ENCODE data around the gene PWWP2B.

The PWWP2B gene

DNA sequence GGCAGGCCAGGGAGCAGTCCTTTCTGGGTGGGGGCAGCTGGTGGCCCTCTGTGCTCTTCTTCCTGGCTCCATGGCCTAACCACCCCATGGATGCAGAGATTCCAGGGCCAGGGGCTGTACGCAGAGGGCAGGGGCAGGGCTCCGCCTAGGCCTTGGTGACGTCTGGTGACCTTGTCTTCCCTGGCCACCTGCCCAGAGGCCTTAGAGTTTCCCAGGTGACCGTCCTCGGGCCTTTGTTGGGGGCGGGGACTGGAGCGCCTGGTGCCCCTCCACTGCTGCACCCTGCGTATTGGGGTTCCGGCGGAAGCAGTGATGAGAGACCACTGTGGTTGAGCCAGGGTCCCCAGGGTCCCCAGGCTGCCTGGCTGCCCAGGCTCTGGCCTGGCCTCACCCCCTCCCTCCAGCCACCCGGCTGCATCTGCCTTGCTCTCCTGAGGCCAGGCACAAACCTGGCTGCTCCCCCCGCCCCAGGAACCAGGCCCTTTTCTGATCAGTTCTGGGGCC, 10.3 kb downstream of the PWWP2B start:
- DNase-seq (ENCODE audit: low spot score): no peak

DNA sequence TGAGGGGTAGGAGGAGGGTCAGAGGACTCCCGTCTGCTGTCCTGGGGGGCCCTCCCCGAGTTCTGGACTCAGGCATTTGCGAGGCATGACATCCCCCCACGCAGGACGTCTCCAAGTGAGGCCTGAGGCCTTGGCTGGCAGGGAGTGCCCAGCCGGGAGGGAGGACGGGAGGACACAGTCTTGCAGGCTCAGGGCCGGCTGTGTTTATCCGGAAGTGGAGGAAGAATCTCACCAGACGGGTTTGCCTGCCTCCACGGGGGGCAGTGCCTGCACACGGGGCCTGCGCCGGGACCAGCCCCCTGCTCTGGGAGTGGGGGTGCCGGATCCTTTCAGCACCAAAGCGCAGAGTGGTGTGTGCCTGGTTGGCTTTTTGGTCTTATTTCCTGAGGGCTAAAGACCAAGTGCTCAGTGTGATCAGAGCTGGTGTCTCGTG, 10.9 kb downstream of the PWWP2B start:
- DNase-seq (ENCODE audit: low spot score): peak; percentile 62

DNA sequence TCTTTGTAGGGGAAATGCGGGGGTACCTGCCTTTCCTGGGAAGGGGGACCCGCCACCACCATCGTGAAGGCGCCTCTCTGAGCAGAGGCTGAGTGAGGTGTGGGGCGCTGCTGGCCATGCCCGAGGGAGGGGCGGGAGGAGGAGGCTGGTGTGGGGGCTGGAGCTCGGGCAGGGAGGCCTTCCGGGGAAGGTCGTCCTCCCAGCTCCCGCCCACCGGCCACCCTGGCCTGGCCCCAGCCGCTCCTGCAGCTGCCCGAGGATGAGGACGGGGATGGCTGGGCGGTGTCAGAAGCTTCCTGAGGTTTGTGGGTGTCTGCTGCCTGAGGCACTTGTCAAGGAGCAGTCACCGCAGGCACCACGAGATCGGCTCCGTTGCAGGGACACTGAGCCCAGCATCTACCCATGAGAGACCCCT, 11.4 kb downstream of the PWWP2B start:
- DNase-seq (ENCODE audit: low spot score): no peak

DNA sequence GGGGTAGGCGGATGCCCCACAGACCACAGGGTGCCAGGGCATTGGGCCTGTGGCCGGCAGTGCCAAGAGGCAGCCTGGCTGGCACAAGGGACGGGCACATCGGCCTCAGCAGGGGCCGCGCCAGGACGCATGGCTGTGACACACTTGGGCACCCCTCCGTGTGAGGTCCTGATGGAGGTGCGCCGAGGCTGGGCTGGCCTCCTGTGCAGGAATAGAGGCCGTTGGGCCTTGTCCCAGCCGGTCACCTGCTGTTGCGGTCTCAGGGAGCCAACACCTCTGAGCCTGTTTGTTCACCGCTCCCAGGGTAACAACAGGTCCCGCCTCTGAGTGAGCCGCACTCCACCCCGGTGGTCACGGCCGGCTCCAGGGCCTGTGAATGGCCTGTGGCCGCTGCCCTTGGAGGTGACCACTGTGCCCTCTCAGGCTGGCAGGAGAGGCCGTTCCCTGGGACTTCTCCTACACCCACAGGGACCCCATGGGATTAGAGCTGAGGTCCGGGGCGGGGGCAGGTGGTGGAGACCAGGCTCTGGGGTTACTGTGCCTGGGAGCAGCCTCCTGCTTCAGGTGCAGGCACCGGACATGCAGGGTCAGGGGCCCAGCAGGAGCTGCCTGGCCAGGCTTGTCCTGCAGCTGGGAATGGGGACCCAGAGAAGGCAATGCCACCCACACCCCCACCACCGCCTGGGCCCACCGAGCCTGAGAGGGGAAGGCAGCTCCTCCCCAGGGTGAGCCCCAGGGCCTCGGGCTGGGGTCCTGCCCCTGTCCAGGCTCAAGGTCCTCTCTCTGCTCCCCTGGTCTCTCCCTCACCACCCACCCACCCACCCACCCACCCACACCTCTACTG, 12.0 kb downstream of the PWWP2B start:
- no peak for DNase-seq (ENCODE audit: low spot score)

DNA sequence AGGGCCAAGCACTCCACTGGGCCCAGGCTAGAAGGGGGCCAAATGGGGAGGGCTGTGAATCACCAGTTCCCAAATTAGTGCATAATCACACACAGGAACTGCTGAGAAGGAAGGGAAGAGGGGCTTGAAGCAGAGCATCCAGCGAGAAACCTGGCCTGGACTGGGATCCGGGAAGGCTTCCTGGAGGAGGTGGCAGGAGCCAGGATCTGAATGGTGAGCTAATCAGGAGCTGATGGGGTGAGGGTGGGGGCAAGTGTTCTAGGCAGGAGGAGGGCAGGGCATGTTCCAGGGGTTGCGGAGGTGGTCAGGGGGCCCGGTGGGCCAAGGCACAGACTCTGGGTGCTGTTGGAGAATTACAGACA, 12.6 kb downstream of the PWWP2B start:
- no peak for DNase-seq (ENCODE audit: low spot score)

DNA sequence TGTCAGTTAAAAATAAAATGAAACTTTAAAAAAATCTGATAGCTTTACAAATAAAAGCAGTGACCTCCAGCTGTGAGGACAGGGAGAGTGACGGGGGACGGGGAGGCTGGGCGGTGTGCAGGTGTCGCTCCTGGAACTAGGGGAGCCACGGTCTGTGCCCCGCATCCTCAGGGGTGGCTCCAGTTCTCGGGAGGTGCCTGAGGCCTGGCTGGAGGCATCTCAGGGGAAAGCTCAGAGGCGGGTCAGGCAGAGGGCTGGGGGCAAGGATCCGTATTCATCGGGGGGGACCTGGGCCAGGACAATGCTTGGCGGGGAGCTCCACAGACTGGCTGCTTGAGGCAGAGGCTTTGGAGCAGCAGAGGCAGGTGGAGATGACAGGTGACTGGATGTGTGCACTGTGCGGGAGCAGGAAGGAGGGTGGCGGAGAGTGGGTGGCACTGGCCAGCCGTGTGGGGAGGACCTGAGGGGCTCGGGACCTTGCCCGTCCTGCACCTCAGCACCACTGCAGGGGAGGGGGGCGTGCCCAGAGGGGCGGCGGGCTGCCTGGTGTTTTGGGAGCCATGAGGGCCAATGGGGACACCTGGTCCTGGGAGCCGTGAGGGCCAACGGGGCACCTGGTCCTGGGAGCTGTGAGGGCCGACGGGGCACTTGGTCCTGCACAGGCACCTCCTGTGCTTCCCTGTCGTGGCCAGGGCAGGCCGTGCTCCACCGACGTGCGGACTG, 13.2 kb downstream of the PWWP2B start:
- no peak for DNase-seq (ENCODE audit: low spot score)

DNA sequence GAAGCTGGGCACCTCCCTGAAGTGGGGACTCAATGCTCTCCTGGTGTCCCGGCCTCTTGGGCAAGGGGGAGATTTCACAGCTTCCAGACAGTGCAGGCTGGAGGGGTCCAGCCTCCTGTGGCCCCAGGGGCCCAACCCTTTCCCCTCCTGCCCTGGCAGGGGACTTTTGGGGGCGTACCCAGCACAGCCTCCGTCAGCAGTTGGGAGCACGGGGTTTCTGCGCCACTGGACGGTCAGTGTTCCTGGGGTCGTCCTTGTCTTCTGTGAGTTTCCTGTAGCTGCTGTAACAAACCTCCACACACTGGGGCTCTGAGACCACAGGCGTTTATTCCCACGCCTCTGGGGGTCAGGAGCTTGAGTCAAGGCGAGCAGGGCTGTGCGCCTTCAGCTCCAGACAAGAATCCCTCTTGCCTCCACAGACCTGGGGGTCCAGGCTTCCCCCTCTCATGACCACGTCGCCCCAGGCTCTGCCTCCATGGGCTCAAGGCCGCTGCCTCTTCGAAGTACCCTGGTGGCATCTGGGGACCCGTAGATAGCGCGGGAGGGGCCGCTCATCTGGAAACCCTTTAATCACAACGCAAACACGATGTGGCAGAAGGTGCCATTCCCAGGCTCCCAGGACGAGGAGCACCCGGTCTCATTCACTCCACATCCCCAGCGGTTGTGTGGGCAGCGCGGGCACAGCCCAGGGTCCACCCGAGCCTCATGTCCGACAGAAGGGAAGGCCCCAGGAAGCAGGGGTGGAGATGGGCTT, 14.0 kb downstream of the PWWP2B start:
- DNase-seq (ENCODE audit: low spot score): no peak

DNA sequence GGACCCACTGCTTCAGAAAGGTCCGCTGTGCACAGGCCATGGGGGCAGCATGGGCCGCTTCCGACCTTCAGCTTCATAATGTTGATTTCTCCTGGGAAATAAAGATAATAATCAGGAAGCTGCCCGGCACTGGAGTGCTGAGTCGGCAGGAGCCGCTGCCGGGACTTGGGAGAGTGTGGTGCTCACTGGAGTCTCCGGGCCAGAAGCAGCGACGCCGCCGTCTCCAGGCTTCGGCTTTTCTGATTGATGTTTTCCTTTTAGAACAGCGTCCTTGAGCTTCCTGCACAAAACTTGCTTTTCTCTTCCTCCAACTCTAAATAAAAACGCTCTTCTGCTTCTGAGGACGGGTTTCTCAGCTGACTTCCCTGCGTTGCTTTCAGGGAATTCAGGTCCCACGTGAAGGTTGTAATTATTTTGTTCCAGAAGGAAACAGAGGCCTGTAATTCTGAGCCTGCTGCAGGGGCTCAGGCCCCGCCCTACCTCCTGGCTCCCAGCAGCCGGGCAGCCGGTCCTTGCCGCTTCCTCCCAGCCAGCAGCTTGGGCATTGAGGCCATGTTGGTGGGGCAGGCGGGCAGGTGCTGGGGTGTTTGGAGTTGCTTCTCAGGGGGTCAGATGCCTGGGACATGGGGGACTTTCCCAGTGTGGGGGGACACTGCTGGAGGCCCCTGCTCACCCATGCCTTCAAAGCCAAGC, 14.7 kb downstream of the PWWP2B start:
- DNase-seq (ENCODE audit: low spot score): no peak

DNA sequence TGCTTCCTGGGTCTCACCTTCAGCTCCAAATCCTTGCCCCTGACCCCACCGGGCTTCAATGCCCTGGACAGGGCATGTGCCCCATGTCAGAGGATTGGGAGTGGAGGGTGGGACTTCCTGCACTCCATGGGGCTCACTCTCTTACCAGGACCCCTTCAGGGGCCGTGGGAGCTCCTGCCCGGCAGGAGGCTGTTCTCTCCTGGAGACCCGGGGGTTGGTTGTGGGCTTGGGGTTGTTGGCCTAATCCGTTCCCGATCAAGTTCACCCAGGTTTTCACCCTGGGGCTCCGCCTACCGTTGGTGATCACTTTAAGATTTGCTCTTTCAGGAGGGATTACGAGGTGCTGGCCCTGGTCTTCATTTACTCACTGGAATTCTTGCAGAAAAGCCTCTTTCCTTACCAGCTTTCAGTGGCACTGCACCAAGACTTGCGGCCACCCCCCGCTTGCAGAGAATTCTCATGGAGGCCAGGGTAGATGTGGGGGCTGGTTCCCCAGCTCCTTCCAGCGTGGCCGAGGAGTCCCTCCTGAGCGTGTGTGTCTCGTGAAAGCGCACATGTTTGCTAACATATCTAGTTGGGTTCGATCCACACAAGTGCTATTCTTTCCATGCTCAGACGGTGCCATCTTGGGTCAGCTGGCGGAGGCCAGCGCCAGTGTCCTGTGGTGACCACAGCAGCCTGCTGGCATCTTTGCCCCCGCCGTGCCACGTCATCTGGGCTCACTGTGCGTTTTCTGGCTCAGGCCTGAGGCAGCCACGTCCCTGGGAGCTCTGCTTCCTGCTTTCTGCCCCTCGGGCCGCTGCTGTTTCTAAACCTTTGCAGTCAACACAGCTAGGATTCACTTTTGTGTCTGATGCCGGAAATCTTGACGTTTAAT, 15.6 kb downstream of the PWWP2B start:
- DNase-seq (ENCODE audit: low spot score): no peak

DNA sequence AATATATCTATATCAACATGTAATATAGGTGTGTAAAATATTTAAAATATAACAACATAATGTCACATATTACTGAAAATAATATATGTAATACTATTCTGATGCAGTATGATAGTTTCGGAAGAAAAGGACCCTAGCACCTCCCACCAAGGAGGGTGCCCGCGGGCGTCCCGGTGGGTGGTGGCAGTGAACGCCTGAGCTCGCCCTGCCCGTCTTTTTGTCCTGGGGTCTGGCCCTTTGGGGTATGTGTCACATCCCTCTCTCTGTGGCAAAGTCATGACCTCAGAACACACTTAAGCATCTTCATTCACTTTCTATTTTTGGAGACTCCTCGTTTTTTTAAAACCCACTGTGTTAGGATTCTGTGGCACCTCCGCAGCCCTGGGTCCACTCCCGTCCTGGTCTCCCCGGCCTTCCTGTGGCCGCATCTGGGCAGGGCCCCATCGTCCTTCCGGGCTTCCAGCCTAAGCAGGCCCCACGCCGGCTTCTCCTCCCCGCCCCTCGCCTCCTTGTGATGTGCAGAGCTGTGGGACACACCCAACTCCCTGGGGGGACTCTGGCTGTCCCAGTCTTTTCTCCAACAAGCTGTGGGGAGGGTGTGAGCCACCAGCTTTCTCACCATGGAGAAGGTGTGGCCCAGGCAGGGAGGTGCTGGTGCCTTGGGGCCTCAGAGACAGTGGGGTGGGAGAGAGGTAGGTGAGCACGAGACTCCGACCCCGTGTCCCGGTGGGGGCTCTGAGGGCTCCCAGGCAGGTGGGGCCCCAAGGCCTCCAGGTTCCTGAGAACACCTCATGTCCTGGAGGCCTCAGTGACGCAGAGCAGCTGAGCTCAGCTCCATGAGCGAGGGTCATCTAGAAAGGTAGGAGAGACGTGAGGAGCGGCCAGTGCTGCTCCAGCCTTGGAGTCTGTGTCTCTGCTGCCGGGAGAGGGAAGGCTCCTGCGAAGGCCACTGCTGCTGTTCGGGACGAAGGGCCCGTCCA, 16.5 kb downstream of the PWWP2B start:
- DNase-seq (ENCODE audit: low spot score): no peak

DNA sequence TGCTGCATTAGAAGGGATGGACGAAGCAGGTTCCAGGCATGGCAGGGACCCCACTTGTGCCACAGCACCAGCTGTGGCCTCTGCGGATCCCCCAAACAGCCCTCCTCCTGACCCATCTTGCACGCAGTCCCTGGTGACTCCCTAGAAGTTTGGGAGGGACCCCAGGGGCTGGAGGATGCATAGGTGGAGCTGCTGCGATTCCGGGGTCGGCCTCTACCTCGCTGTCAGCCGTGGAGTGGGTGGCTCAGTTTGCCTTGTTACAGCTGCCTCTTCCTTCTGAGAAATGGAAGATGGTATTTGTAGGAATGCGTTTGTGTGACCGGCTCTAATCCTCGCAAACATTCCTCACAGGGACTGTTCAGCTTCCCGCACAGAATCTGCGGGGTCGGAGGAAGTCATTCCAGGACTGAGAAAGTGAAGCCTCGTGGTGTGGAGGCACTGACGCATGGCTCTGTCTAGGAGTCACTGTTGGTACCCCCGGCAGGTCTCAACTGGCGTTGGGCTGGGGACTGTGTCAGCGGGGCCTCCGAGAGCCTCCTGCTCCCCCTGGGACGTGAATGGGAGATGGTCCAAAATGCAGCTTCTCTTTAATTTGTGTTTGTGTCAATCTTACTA, 17.5 kb downstream of the PWWP2B start:
- DNase-seq (ENCODE audit: low spot score): no peak

DNA sequence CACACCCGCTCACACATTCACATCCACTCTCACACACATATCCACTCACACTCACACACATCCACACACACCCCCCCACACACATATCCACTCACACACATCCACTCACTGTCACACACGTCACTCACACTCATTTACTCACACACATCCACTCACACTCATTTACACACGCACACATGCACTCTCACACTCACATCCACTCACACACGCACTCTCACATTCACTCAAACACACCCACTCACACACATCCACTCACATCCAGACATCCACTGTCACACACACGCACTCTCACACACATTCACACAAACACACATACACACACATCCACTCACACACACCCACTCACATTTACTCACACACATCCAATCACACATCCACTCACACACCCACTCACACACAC, 18.3 kb downstream of the PWWP2B start:
- no peak for DNase-seq (ENCODE audit: low spot score)

DNA sequence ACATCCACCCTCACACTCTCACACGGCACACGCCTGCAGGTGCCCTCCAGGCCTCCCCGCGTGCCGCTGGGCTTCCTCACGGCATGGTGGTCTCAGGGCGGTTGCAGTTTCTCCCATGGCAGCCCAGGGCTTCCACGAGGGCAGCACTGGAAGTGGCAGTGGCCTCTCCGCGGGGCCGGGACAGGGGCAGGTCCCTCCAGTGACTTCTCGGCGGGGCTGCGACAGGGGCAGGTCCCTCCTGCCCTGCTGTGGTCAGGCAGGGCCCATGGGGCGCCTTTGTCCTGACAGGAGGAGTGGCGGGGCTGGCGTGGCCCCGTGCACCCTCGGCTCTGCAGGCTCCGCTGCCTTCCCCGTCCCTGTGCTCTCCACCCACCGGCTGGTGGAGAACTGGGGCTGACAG, 19.0 kb downstream of the PWWP2B start:
- no peak for DNase-seq (ENCODE audit: low spot score)

DNA sequence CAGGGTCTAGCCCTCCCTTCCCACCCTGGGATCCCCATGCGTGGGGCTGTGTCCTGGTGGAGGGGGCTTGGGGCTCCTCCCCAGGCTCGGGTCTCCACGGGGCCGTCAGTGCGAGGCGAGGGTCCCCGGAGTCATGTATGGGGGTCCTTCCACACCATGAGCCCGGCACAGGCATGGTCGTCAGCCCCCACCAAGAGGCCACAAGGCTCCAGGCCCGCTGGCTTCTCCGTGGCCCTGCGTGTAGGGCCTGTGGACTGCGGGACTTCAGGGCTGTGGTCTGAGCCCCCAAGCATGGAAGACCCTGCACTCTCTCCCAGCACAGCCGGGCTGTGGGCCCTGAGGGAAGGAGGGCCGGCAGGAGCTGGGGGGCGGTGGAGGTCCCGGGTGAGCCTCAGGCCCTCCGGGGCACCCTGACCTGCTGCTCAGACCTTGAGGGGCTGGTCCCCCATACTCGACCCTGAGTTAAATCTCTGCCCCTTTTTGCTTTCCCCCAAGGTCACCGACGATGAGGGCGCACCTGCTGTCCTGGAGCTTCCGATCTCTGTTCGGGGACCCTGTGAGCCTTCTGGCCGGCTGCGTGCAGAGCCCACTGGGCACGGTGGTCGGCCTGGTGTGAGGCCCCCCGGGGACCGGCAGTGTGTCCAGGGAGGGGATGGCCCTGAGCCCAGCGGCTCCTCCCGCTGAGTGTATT, 19.7 kb downstream of the PWWP2B start:
- no peak for DNase-seq (ENCODE audit: low spot score)

DNA sequence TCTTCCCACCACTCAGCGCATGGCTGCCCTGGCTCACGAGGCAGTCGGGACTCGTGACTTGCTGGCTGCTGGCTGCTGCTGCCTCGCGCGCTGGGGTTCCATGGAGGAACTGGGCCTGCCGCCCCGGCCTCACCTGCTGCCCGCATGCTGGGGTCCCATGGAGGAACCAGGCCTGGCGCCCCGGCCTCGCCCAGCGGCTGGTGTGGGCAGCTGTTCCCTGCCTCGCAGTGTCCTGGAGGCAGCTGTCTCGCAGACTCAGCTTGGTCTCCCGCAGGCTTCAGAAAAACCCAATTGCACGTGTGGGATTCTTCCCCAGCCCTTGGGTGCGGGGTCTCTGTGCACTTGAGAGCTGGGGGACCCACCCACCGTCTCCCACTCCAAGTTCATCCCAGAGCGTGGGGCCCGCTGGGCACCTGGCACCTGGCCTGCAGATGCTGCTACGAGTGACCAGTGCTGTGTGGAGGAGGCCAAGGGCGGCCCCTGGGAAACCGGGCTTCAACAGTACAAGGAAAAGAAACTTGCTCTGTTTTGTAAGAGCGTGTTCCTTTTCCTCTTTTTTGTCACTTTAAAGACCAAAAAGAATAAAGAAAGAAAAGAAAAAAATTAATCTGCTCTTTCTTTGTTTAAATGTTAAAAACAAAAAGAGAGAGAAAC, 20.4 kb downstream of the PWWP2B start:
- no peak for DNase-seq (ENCODE audit: low spot score)

DNA sequence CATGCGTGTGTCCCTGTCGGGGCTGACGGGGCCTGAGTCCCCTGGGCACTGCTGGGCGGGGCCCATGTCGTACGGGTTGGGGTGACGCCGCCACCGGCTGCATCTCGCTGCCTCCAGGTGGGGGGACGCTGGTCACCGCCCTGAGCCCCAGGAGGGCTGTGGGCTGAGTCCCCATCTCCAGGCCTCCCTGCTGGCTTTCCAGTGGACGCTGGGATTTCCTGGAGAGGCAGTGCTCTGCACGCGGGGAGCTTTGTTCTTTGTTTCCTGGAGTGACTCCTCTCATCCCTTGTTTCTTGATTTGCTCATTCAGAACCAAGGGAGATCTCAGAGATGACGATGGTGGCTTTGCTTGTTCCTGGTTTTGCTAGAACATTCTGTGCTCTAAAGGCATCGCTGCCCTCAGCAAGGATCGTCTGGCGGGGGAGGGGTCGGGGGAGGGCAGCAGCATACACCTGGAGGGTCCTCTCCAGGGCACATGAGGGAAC, 21.0 kb downstream of the PWWP2B start:
- DNase-seq (ENCODE audit: low spot score): no peak

DNA sequence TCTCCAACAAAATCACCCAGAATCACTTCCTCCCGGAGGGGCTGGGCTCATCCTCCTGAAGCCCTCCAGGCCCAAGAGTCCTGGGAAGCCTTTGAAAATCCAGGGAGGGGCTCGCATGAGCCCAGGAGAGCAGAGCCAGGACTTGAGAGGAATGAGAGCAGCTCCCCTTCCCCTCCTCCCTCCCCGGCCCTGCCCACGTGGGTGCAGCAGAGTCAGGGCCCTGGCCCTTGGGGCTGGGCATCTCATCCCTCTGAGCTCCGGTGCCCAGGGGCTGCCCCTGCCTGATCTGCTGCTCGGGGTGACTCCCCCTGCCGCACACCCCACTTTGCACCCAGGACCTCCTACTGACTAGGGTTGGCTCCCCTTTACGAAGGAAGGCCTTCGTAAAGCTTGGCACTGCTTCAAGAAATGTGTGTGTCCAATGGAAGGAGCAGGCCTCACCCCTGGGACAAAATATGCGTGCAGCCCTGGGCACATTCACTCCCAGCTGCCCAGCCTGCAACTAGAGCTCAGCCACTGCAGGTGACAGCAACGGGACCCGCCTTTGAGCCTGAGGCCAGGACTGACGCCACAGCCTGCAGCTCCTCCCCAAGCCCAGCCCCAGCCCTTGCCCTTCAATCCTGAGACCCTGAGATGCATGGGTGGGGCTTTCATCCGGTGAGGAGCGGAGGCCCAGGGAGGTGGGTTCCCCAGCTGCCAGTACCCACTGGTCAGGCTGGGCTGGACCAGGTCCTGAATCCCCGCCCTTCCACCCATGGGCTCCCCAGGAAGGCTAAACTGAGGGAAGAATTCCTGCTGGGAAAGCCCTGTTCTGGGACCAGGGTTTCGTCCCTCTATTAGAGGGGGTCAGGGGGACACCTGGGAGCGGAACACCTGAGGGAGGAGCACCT, 21.8 kb downstream of the PWWP2B start:
- no peak for DNase-seq (ENCODE audit: low spot score)
